Astrocyte (in vitro differentiated cells and primary cell): ENCODE results near the gene PDF.

Source experiments
- CTCF ChIP-seq: IDR thresholded peaks from 2 replicates; pipeline ENCODE4 v1.5.1; 2011; ENCODE audit warnings: low read depth, mild to moderate bottlenecking, inconsistent platforms, low read length, moderate library complexity; ENCODE audit not compliant: insufficient read depth
- EZH2 ChIP-seq: IDR thresholded peaks from 2 replicates; pipeline ENCODE4 v1.6.1; 2012; ENCODE audit warnings: mild to moderate bottlenecking, low read length, inconsistent platforms; ENCODE audit not compliant: insufficient read depth

- TF ChIP-seq CTCF (no peak), EZH2 (no peak)
These were observed 9.3 kb downstream of the PDF start for GRCh38 chr16:69321080-69321479.
